ENCODE data around the gene PCDHA1.

The PCDHA1 gene

GRCh38 chr5:140923601-140924000, 137.7 kb downstream of the PCDHA1 start:
- no peak for DNase-seq (ENCODE audit: low read depth)

- DNase-seq (ENCODE audit: low read depth): no peak
Observed at GRCh38 chr5:140925806-140926442, 140.0 kb downstream of the PCDHA1 start, which contains the start of gene PCDHAC1. Gene PCDHAC1, plus strand, starts transcription at chr5:140926299. Its CDS starts 594 bp downstream, at chr5:140926893.

- DNase-seq (ENCODE audit: low read depth): no peak
Observed at GRCh38 chr5:140926443-140927227, 140.7 kb downstream of the PCDHA1 start.

- DNase-seq (ENCODE audit: low read depth): no peak
Observed at GRCh38 chr5:140927228-140927573, 141.3 kb downstream of the PCDHA1 start.

GRCh38 chr5:140934964-140935606, 149.1 kb downstream of the PCDHA1 start:
- DNase-seq (ENCODE audit: low read depth): no peak

- no peak for DNase-seq (ENCODE audit: low read depth)
Observed at GRCh38 chr5:140946578-140946977, 160.6 kb downstream of the PCDHA1 start.

GRCh38 chr5:140951636-140952035, 165.7 kb downstream of the PCDHA1 start:
- no peak for DNase-seq (ENCODE audit: low read depth)

- no peak for DNase-seq (ENCODE audit: low read depth)
Observed at GRCh38 chr5:140953234-140953633, 167.3 kb downstream of the PCDHA1 start.

GRCh38 chr5:140962190-140962589, 176.2 kb downstream of the PCDHA1 start:
- DNase-seq (ENCODE audit: low read depth): no peak

GRCh38 chr5:140964356-140964755, 178.4 kb downstream of the PCDHA1 start:
- DNase-seq (ENCODE audit: low read depth): no peak

- no peak for DNase-seq (ENCODE audit: low read depth)
Observed at GRCh38 chr5:140965905-140966292, 180.0 kb downstream of the PCDHA1 start.

GRCh38 chr5:140966293-140967225, 180.6 kb downstream of the PCDHA1 start, which contains the start of gene PCDHAC2:
Gene PCDHAC2, plus strand, starts transcription at chr5:140966476. Its CDS starts 291 bp downstream, at chr5:140966767.
- no peak for DNase-seq (ENCODE audit: low read depth)

- DNase-seq (ENCODE audit: low read depth): no peak
Observed at GRCh38 chr5:140967226-140967893, 181.4 kb downstream of the PCDHA1 start.

- no peak for DNase-seq (ENCODE audit: low read depth)
Observed at GRCh38 chr5:140969880-140970279, 183.9 kb downstream of the PCDHA1 start.

GRCh38 chr5:140973550-140973949, 187.6 kb downstream of the PCDHA1 start:
- no peak for DNase-seq (ENCODE audit: low read depth)

GRCh38 chr5:140977003-140977402, 191.1 kb downstream of the PCDHA1 start:
- DNase-seq (ENCODE audit: low read depth): no peak

- DNase-seq (ENCODE audit: low read depth): no peak
Observed at GRCh38 chr5:140978260-140978659, 192.3 kb downstream of the PCDHA1 start.

- no peak for DNase-seq (ENCODE audit: low read depth)
Observed at GRCh38 chr5:140978983-140979382, 193.0 kb downstream of the PCDHA1 start.

GRCh38 chr5:140982083-140982716, 196.3 kb downstream of the PCDHA1 start:
- DNase-seq (ENCODE audit: low read depth): no peak

- DNase-seq (ENCODE audit: low read depth): no peak
Observed at GRCh38 chr5:140986117-140986521, 200.2 kb downstream of the PCDHA1 start.

GRCh38 chr5:140988100-140988499, 202.2 kb downstream of the PCDHA1 start:
- DNase-seq (ENCODE audit: low read depth): no peak
